ENCODE data around the gene ARRB1.

GRCh38 chr11:75240311-75241035 lies 111.0 kb downstream of the ARRB1 start, which contains the start of gene TPBGL:
- TF ChIP-seq CTCF (IDR thresholded peaks at IDR 0.05), result no peak
- TF ChIP-seq POLR2A (IDR thresholded peaks at IDR 0.05), result no peak
